ENCODE results near the gene GLI3. TPM values are rescaled to one million over a fixed set of nuclear protein-coding genes. Genes with fewer than 3 reads are reported as not detected.

The GLI3 gene
- total and polyA plus RNA-seq, 4 experiments from 2014 or later = 0.06 to 0.13 TPM; not detected in 2

DNA sequence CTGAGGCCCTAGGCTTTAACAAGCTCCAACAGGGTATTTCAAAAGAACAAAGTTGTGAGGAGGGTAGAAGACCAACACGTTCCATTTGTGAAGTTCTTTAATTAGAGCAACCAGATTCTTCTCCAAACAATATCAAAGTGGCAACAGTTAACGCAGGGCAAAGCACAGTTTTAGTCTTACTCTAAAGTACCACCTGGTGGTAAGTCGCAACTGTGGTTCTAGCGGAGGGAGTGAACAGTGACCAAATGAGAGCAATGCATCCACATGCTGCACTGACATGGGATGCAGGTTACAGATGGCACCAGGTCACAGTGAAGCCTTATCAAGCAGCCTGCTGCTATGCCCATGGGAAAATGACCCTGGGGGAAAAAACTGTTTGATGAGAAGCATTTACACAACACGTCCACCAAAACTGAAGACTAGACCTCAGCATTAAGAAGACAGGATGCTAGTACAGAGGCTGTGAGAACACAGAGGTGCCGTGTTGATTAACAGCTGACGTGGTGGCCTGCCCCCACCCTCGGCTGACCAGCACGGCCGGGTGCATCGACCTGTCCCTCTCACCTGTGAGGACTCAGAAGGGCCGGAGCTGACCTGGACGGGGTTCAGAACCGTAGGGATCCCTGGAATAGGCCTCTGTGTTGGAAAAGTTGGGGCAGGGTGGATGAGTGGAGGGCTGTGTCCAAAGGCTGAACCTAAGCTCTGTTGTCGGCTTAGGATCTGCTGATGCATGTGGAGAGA lies 211.2 kb downstream of the GLI3 start:
- no peak for DNase-seq
- Mint-ChIP-seq H3K9me3 (no peaks in the 10 kb centered on the region), H3K36me3 (no peaks in the 10 kb centered on the region), H3K27ac (no peak overlapping the region), H3K4me3 (no peak overlapping the region), H3K4me1 (no peaks in the 10 kb centered on the region), H3K27me3 (peaks cover 0 to 2% of the 10 kb centered on the region in 2 donors)
- Histone ChIP-seq H3K36me3 (ENCODE audit: insufficient read depth, low read length) (no peaks in the 10 kb centered on the region), H3K4me3 (ENCODE audit: low read length in 2 of 2) (no peak overlapping the region), H3K27ac (ENCODE audit: low read depth, low read length) (no peak overlapping the region), H3K27me3 (ENCODE audit: insufficient read depth, low read length) (no peaks in the 10 kb centered on the region), H3K4me1 (ENCODE audit: insufficient read depth, low read length) (no peaks in the 10 kb centered on the region), H3K9me3 (ENCODE audit: control insufficient read depth in 1 of 2, low read length in 2 of 2) (no peaks in the 10 kb centered on the region)
- POLR2A ChIA-PET (ENCODE audit: partially characterized antibody) = no interaction called here
- CTCF ChIA-PET (ENCODE audit: partially characterized antibody) = interaction anchor here (1.9 kb wide), 1 partner anchor 86 kb away, joined by 4 read pairs; no protein-coding TSS in a partner anchor
- intact Hi-C loops (cut with micrococcal nuclease) = no loop called here

DNA sequence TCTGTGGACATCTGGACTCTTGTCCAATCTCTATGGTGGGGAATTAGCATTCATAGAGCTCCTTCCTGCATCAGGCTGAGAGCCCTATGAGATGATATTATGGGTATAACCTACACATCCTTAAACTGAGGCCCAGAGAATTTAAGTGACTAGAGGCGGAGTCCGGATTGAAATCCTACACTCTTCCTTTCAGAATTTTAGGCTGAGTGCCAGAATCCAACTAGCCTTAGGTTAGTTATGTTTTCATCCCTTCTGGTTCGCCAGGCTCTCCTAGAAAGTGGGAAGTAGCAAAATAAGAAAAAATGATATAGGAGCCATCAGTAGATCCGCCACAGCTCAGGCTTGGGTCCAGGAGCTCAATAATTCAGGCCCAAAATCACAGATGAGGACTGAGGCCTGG lies 212.5 kb downstream of the GLI3 start:
- H3K27me3 ChIP-seq (ENCODE audit: insufficient read depth, low read length) = no peaks in the 10 kb centered on the region
- POLR2A ChIA-PET (ENCODE audit: partially characterized antibody) = no interaction called here
- no peaks in the 10 kb centered on the region for H3K9me3 ChIP-seq (ENCODE audit: control insufficient read depth in 1 of 2, low read length in 2 of 2)
- H3K4me1 ChIP-seq (ENCODE audit: insufficient read depth, low read length) = no peaks in the 10 kb centered on the region
- H3K27me3 Mint-ChIP-seq = peaks cover 0 to 2% of the 10 kb centered on the region in 2 donors
- CTCF ChIA-PET (ENCODE audit: partially characterized antibody) = interaction anchor here (1.9 kb wide), 1 partner anchor 84 kb away, joined by 4 read pairs; no protein-coding TSS in a partner anchor
- no peaks in the 10 kb centered on the region for H3K4me1 Mint-ChIP-seq
- no peak for DNase-seq
- H3K36me3 ChIP-seq (ENCODE audit: insufficient read depth, low read length) = no peaks in the 10 kb centered on the region
- no peak overlapping the region for H3K27ac ChIP-seq (ENCODE audit: low read depth, low read length)
- H3K27ac Mint-ChIP-seq = no peak overlapping the region
- no peak overlapping the region for H3K4me3 Mint-ChIP-seq
- no peaks in the 10 kb centered on the region for H3K9me3 Mint-ChIP-seq
- intact Hi-C loops (cut with micrococcal nuclease) = no loop called here
- no peak overlapping the region for H3K4me3 ChIP-seq (ENCODE audit: low read length in 2 of 2)
- no peaks in the 10 kb centered on the region for H3K36me3 Mint-ChIP-seq

DNA sequence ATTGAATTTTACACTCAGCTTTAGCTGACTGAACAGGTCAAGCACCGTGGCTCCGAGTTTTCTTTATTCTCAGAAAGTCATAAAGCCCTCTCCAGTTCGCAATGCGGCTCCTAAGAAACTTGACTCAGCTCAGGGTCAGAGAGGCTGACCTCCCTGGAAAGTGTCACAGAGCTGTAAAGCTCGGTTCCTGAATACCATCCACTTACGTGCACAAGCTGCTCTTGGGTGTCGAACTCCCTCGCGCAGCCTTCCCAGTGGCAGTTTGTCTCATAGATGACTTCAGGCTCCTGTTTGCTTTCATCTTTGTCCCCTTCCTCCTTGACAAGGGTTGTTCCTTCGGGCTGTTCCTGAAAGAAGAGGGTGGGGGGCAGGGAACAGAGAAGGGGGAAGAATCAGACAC lies 213.7 kb downstream of the GLI3 start:
- Mint-ChIP-seq H3K4me3 (no peak overlapping the region), H3K27ac (no peak overlapping the region), H3K9me3 (peaks cover 0 to 1% (median 0%) of the 10 kb centered on the region in 8 donors), H3K27me3 (peaks cover 0 to 2% of the 10 kb centered on the region in 2 donors), H3K36me3 (no peaks in the 10 kb centered on the region), H3K4me1 (no peaks in the 10 kb centered on the region)
- no peaks in the 10 kb centered on the region for H3K4me1 ChIP-seq (ENCODE audit: insufficient read depth, low read length)
- no peak for DNase-seq
- no peak overlapping the region for H3K27ac ChIP-seq (ENCODE audit: low read depth, low read length)
- POLR2A ChIA-PET (ENCODE audit: partially characterized antibody) = no interaction called here
- no peaks in the 10 kb centered on the region for H3K9me3 ChIP-seq (ENCODE audit: control insufficient read depth in 1 of 2, low read length in 2 of 2)
- H3K36me3 ChIP-seq (ENCODE audit: insufficient read depth, low read length) = no peaks in the 10 kb centered on the region
- H3K4me3 ChIP-seq (ENCODE audit: low read length in 2 of 2) = no peak overlapping the region
- H3K27me3 ChIP-seq (ENCODE audit: insufficient read depth, low read length) = no peaks in the 10 kb centered on the region
- intact Hi-C loops (cut with micrococcal nuclease) = no loop called here
- CTCF ChIA-PET (ENCODE audit: partially characterized antibody) = no interaction called here

DNA sequence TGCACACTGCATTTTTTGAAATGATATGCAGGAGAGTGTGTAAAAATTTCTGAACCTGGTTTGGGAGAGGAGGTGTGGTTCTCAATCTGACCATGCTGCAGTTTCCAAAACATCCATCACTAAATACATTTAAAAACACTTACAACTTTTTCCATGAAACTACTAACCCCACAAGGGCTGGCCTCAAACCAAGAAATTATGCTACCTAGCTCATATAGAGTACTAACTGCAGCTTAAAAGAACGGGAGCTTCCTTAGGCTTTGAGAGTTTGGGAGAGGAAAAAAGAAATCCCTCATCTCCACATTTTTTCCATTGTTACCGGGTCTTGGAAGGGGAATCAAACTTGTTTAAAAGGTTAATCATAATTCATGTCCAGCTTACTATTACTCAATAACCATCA lies 214.2 kb downstream of the GLI3 start:
- intact Hi-C loops (cut with micrococcal nuclease) = no loop called here
- POLR2A ChIA-PET (ENCODE audit: partially characterized antibody) = no interaction called here
- Histone ChIP-seq H3K4me1 (ENCODE audit: insufficient read depth, low read length) (no peaks in the 10 kb centered on the region), H3K27ac (ENCODE audit: low read depth, low read length) (no peak overlapping the region), H3K4me3 (ENCODE audit: low read length in 2 of 2) (no peak overlapping the region), H3K36me3 (ENCODE audit: insufficient read depth, low read length) (no peaks in the 10 kb centered on the region), H3K9me3 (ENCODE audit: control insufficient read depth in 1 of 2, low read length in 2 of 2) (no peaks in the 10 kb centered on the region), H3K27me3 (ENCODE audit: insufficient read depth, low read length) (no peaks in the 10 kb centered on the region)
- no peak overlapping the region for H3K27ac Mint-ChIP-seq
- CTCF ChIA-PET (ENCODE audit: partially characterized antibody) = no interaction called here
- no peaks in the 10 kb centered on the region for H3K4me1 Mint-ChIP-seq
- no peak overlapping the region for H3K4me3 Mint-ChIP-seq
- DNase-seq = no peak
- H3K36me3 Mint-ChIP-seq = no peaks in the 10 kb centered on the region
- peaks cover 0 to 3% (median 0%) of the 10 kb centered on the region in 8 donors for H3K9me3 Mint-ChIP-seq
- H3K27me3 Mint-ChIP-seq = peaks cover 0 to 2% of the 10 kb centered on the region in 2 donors

DNA sequence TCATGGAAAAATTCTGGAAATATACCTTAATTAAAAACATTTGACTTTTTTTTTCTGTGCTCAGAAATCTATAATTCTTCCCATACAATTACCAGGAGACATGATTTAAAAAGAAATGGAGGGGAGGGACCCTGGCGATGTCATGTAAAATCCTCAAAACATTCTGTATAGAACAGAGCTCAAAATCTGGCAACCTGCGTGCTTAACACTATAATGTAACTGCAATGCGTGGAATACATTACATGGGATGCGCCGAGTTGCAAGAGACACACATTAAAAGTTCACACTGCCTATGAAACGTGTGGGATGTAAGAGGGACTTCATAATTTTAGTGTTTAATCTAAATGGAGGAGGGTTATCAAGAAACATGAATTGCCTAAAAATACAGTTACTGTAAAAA lies 215.0 kb downstream of the GLI3 start:
- H3K4me1 ChIP-seq (ENCODE audit: insufficient read depth, low read length) = no peaks in the 10 kb centered on the region
- H3K4me3 ChIP-seq (ENCODE audit: low read length in 2 of 2) = no peak overlapping the region
- Mint-ChIP-seq H3K4me3 (no peak overlapping the region), H3K9me3 (peaks cover 0 to 3% (median 0%) of the 10 kb centered on the region in 8 donors), H3K27me3 (peaks cover 0 to 2% of the 10 kb centered on the region in 2 donors), H3K36me3 (no peaks in the 10 kb centered on the region), H3K27ac (no peak overlapping the region), H3K4me1 (no peaks in the 10 kb centered on the region)
- CTCF ChIA-PET (ENCODE audit: partially characterized antibody) = no interaction called here
- H3K9me3 ChIP-seq (ENCODE audit: control insufficient read depth in 1 of 2, low read length in 2 of 2) = no peaks in the 10 kb centered on the region
- intact Hi-C loops (cut with micrococcal nuclease) = no loop called here
- no peaks in the 10 kb centered on the region for H3K36me3 ChIP-seq (ENCODE audit: insufficient read depth, low read length)
- POLR2A ChIA-PET (ENCODE audit: partially characterized antibody) = no interaction called here
- DNase-seq = no peak
- H3K27me3 ChIP-seq (ENCODE audit: insufficient read depth, low read length) = no peaks in the 10 kb centered on the region
- H3K27ac ChIP-seq (ENCODE audit: low read depth, low read length) = no peak overlapping the region

DNA sequence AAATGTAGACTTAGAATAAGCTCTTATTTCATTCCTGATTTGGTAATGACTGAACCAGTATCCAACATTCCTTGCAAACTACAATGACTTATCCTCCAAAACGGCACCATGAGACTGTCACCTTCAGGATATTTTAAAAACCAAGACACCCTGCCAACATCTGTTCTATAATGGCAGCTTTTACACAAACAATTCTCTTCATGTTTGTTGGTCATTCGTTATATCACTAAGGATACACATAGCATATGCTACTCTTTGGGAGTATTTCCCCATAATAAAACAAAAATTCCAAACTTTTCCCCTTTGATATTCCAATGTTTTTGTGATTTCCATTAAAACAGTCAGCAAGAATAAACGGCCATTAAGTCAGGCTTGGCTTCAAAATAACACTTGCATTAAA lies 215.4 kb downstream of the GLI3 start:
- Histone ChIP-seq H3K27me3 (ENCODE audit: insufficient read depth, low read length) (no peaks in the 10 kb centered on the region), H3K4me3 (ENCODE audit: low read length in 2 of 2) (no peak overlapping the region), H3K36me3 (ENCODE audit: insufficient read depth, low read length) (no peaks in the 10 kb centered on the region), H3K9me3 (ENCODE audit: control insufficient read depth in 1 of 2, low read length in 2 of 2) (no peaks in the 10 kb centered on the region), H3K4me1 (ENCODE audit: insufficient read depth, low read length) (no peaks in the 10 kb centered on the region), H3K27ac (ENCODE audit: low read depth, low read length) (no peak overlapping the region)
- Mint-ChIP-seq H3K4me1 (no peaks in the 10 kb centered on the region), H3K27ac (no peak overlapping the region), H3K36me3 (no peaks in the 10 kb centered on the region), H3K9me3 (peaks cover 0 to 6% (median 0%) of the 10 kb centered on the region in 8 donors), H3K27me3 (peaks cover 0 to 2% of the 10 kb centered on the region in 2 donors), H3K4me3 (no peak overlapping the region)
- CTCF ChIA-PET (ENCODE audit: partially characterized antibody) = no interaction called here
- intact Hi-C loops (cut with micrococcal nuclease) = no loop called here
- no peak for DNase-seq
- POLR2A ChIA-PET (ENCODE audit: partially characterized antibody) = no interaction called here

DNA sequence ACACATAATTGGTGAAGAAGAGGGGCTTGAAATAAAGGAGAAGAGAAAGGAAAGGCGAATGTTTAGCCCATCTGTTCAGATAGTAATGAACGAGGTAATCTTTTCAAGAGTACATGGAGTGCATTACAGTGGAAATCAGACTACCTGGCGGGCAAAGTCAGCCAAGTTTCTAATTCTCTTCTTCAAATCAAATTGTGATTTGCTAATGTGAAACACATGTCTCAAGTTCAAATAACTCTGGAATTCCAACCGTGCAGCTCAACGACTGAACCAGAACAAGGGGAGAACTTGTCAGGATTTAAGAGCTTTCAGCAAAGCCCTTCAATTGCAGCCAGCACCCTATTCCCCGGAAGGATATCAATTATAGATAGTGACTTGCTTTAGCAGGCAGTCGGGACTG lies 216.9 kb downstream of the GLI3 start:
- Histone ChIP-seq H3K4me1 (ENCODE audit: insufficient read depth, low read length) (no peaks in the 10 kb centered on the region), H3K27ac (ENCODE audit: low read depth, low read length) (no peak overlapping the region), H3K4me3 (ENCODE audit: low read length in 2 of 2) (no peak overlapping the region), H3K9me3 (ENCODE audit: control insufficient read depth in 1 of 2, low read length in 2 of 2) (no peaks in the 10 kb centered on the region), H3K27me3 (ENCODE audit: insufficient read depth, low read length) (no peaks in the 10 kb centered on the region), H3K36me3 (ENCODE audit: insufficient read depth, low read length) (no peaks in the 10 kb centered on the region)
- no peaks in the 10 kb centered on the region for H3K36me3 Mint-ChIP-seq
- H3K27ac Mint-ChIP-seq = no peak overlapping the region
- CTCF ChIA-PET (ENCODE audit: partially characterized antibody) = no interaction called here
- H3K4me1 Mint-ChIP-seq = no peaks in the 10 kb centered on the region
- no peak for DNase-seq
- intact Hi-C loops (cut with micrococcal nuclease) = no loop called here
- peaks cover 0 to 2% of the 10 kb centered on the region in 2 donors for H3K27me3 Mint-ChIP-seq
- H3K9me3 Mint-ChIP-seq = peaks cover 0 to 18% (median 3%) of the 10 kb centered on the region in 8 donors
- POLR2A ChIA-PET (ENCODE audit: partially characterized antibody) = no interaction called here
- no peak overlapping the region for H3K4me3 Mint-ChIP-seq

Measured in CD4-positive, alpha-beta memory T cell (primary cell).